ENCODE measurements around the gene KIZ. TPM values are rescaled to one million over a fixed set of nuclear protein-coding genes. Genes with fewer than 3 reads are reported as not detected.

The KIZ gene
- total RNA-seq, 4 donors from 2014 or later, result 37.5 to 45.6 (median 41.2) TPM

DNA sequence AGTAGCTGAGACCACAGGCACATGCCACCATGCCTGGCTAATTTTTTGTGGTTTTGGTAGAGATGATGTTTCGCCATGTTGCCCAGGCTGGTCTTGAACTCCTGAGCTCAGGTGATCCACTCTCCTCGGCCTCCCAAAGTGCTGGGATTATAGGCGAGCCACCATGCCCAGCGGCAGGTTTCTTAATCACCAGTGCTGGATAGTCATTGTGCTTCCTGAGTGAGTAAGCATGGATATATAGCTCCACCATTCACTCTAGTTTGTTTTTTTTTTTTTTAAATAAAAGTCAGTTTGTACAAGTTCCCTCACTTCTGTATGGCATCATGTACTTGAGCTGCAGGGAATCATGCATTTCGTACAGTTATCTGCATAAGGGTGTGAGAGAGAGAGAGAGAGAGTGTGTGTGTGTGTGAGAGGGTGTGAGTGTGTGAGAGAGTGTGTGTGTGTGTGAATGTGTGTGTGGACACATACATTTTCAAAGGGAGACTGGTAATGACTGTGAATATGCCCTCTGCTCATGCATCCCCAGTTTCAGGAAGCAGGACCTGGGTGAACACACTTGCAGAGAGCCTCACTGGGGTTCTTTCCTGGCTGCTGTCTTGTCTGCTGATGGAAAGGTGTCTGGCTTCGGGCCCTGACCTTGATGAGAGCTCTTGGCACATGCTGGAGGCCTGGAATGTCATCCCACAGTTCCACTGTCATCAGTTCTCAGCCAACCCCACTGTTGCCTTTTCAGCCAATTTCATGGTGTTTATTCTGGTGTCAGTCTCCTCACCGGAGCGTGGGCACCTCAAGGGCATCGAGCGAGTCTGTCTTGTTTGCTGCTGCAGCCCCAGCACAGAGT is 112.3 kb downstream of the KIZ start:
- TF ChIP-seq, protein P1, sequence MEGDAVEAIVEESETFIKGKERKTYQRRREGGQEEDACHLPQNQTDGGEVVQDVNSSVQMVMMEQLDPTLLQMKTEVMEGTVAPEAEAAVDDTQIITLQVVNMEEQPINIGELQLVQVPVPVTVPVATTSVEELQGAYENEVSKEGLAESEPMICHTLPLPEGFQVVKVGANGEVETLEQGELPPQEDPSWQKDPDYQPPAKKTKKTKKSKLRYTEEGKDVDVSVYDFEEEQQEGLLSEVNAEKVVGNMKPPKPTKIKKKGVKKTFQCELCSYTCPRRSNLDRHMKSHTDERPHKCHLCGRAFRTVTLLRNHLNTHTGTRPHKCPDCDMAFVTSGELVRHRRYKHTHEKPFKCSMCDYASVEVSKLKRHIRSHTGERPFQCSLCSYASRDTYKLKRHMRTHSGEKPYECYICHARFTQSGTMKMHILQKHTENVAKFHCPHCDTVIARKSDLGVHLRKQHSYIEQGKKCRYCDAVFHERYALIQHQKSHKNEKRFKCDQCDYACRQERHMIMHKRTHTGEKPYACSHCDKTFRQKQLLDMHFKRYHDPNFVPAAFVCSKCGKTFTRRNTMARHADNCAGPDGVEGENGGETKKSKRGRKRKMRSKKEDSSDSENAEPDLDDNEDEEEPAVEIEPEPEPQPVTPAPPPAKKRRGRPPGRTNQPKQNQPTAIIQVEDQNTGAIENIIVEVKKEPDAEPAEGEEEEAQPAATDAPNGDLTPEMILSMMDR (IDR thresholded peaks at IDR 0.05; ENCODE audit: low read depth), result no peak

GRCh38 chr20:21238818-21239536 is 113.1 kb downstream of the KIZ start:
- TF ChIP-seq, protein P1 (IDR thresholded peaks at IDR 0.05; ENCODE audit: low read depth), result no peak

- TF ChIP-seq, protein P1 (IDR thresholded peaks at IDR 0.05; ENCODE audit: low read depth), result no peak
Measured at GRCh38 chr20:21240394-21240793, 114.5 kb downstream of the KIZ start.

- TF ChIP-seq, protein P1 (IDR thresholded peaks at IDR 0.05; ENCODE audit: low read depth), result no peak
Measured at GRCh38 chr20:21241406-21241805, 115.5 kb downstream of the KIZ start.

- TF ChIP-seq, protein P1 (IDR thresholded peaks at IDR 0.05; ENCODE audit: low read depth), result no peak
Measured at GRCh38 chr20:21243811-21244210, 117.9 kb downstream of the KIZ start.

DNA sequence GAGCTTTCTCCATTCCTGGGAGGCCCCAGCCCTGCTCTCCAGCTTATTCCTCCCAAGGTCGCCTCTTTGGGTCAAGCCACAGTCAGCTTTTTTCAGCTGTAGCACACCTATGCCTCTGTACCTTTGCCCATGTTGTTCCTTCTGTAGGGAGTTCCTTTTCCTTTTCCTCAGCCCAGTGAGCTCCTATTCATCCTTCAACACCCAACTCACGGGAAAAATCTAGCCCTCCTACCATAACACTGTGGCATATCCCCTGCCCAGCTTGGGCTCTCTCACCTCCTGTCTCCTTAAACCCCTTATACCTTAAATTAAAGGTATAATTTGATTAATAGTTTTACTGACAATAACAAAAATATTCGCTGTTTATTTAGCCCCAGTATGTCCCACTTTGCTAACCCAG is 118.9 kb downstream of the KIZ start:
- TF ChIP-seq, protein P1 (IDR thresholded peaks at IDR 0.05; ENCODE audit: low read depth), result no peak

- TF ChIP-seq, protein P1 (IDR thresholded peaks at IDR 0.05; ENCODE audit: low read depth), result no peak
Measured at GRCh38 chr20:21246161-21246560, 120.3 kb downstream of the KIZ start.
